CD8-positive, alpha-beta memory T cell (primary cell): ENCODE data around the gene CYP26C1. TPM values are rescaled to one million over a fixed set of nuclear protein-coding genes. Genes with fewer than 3 reads are reported as not detected.

ENCODE experiments used
- CTCF ChIA-PET: fragments of 350-600 bp; sonication (Branson Sonifier 250); formaldehyde crosslinking; loops from one replicate; lab custom pipeline; 2021; ENCODE audit warnings: antibody characterized with exemption; lab: Charles Lee
- POLR2A ChIA-PET: fragments of 350-600 bp; sonication (Branson Sonifier 250); formaldehyde crosslinking; loops from one replicate; lab custom pipeline; 2021; ENCODE audit warnings: antibody characterized with exemption; lab: Charles Lee
- DNase-seq, 5 donors: peaks; one replicate each; pipeline versions ENCODE4 v3.0.0 to v3.0.0-alpha.2; 2020 to 2022; ENCODE audit warnings: mixed read lengths in 1 of 5
- H3K27ac ChIP-seq: one replicate; pipeline ENCODE4 v1.7.0; 2013; ENCODE audit warnings: low read depth, mild to moderate bottlenecking, low read length, moderate library complexity
- H3K27me3 ChIP-seq: 2 replicates; pipeline ENCODE4 v1.7.0; 2013; ENCODE audit warnings: low read length, mild to moderate bottlenecking; ENCODE audit not compliant: insufficient read depth, poor library complexity, severe bottlenecking
- H3K36me3 ChIP-seq: 2 replicates; pipeline ENCODE4 v1.7.0; 2013; ENCODE audit warnings: mild to moderate bottlenecking, low read length, moderate library complexity; ENCODE audit not compliant: insufficient read depth
- H3K4me1 ChIP-seq: 2 replicates; pipeline ENCODE4 v1.7.0; 2013; ENCODE audit warnings: mild to moderate bottlenecking, low read length, moderate library complexity; ENCODE audit not compliant: insufficient read depth
- H3K4me3 ChIP-seq: 2 replicates; pipeline ENCODE4 v1.7.0; 2013; ENCODE audit warnings: mild to moderate bottlenecking, low read length
- H3K9me3 ChIP-seq: 2 replicates; pipeline ENCODE4 v1.7.0; 2013; ENCODE audit warnings: mild to moderate bottlenecking, low read length
- H3K27ac Mint-ChIP-seq, 8 donors: one replicate each; pipeline ENCODE4 v1.8.0; 2020 to 2021; ENCODE audit warnings: mixed read lengths in 8 of 8, mild to moderate bottlenecking in 6 of 8, inconsistent platforms in 3 of 8, moderate library complexity in 3 of 8
- H3K27me3 Mint-ChIP-seq, 2 donors: one replicate each; pipeline ENCODE4 v1.8.0; 2020 to 2021; ENCODE audit warnings: mixed read lengths in 2 of 2, mild to moderate bottlenecking in 1 of 2, moderate library complexity in 1 of 2
- H3K36me3 Mint-ChIP-seq, 3 donors: one replicate each; pipeline ENCODE4 v1.8.0; 2020 to 2021; ENCODE audit warnings: mixed read lengths in 3 of 3, inconsistent platforms in 1 of 3, mild to moderate bottlenecking in 1 of 3
- H3K4me1 Mint-ChIP-seq, 3 donors: one replicate each; pipeline ENCODE4 v1.8.0; 2020 to 2021; ENCODE audit warnings: mixed read lengths in 3 of 3, inconsistent platforms in 1 of 3, mild to moderate bottlenecking in 1 of 3
- H3K4me3 Mint-ChIP-seq, 7 donors: one replicate each; pipeline ENCODE4 v1.8.0; 2020 to 2021; ENCODE audit warnings: mixed read lengths in 7 of 7, mild to moderate bottlenecking in 6 of 7, moderate library complexity in 4 of 7, inconsistent platforms in 2 of 7
- H3K9me3 Mint-ChIP-seq, 5 donors: one replicate each; pipeline ENCODE4 v1.8.0; 2020 to 2022; ENCODE audit warnings: mixed read lengths in 5 of 5, mild to moderate bottlenecking in 3 of 5, moderate library complexity in 2 of 5, inconsistent platforms in 1 of 5
- polyA plus RNA-seq: library from polyadenylated mRNA; unstranded; fragments of 300-500 nt; fragmentation: Illumina TruSeq; gene quantifications from one replicate; pipeline ENCODE4 v1.2.3, GENCODE V29; 2021
- total RNA-seq, 2 experiments: library from RNA; stranded (reverse); gene quantifications; one replicate each; pipeline ENCODE4 v1.2.3, GENCODE V29; 2021

The CYP26C1 gene
- total and polyA plus RNA-seq, 3 experiments from 2014 or later, result not detected

DNA sequence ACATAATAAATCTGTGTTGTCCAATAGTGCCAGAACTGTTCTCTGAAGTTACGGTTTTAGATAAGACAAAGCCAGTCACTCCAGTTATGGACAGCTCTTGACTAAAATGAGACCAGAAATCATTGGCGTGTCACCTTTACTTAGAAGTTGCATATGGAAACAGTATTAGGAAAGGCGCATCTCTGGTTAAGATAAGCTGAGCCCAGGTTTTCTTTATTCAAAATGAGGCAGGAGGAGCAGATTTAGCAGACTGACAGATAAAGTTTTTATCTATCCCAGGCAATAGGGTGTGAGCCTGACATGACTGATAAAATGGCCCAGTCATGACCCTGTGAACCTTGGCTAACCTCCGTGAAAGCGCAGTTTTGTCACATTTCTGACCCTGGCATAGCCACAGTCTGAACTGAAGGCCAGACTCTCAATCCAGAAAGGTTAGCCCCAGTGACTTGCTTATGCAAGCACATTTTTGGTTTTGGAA is 17.3 kb downstream of the CYP26C1 start:
- Histone ChIP-seq H3K27me3 (peaks cover 25% of the 10 kb centered on the region), H3K4me3 (no peak overlapping the region), H3K9me3 (no peaks in the 10 kb centered on the region), H3K27ac (no peak overlapping the region), H3K36me3 (no peaks in the 10 kb centered on the region), H3K4me1 (no peaks in the 10 kb centered on the region)
- POLR2A ChIA-PET, result no interaction called here
- no peak for DNase-seq
- Mint-ChIP-seq H3K27ac (no peak overlapping the region), H3K4me1 (peaks cover 16 to 30% (median 17%) of the 10 kb centered on the region in 3 donors), H3K9me3 (peaks cover 0 to 2% (median 0%) of the 10 kb centered on the region in 5 donors), H3K27me3 (peaks cover 36 to 67% of the 10 kb centered on the region in 2 donors), H3K36me3 (no peaks in the 10 kb centered on the region), H3K4me3 (no peak overlapping the region)
- CTCF ChIA-PET, result interaction anchor here (1.2 kb wide), 1 partner anchor 212 kb away, joined by 3 read pairs; no protein-coding TSS in a partner anchor

DNA sequence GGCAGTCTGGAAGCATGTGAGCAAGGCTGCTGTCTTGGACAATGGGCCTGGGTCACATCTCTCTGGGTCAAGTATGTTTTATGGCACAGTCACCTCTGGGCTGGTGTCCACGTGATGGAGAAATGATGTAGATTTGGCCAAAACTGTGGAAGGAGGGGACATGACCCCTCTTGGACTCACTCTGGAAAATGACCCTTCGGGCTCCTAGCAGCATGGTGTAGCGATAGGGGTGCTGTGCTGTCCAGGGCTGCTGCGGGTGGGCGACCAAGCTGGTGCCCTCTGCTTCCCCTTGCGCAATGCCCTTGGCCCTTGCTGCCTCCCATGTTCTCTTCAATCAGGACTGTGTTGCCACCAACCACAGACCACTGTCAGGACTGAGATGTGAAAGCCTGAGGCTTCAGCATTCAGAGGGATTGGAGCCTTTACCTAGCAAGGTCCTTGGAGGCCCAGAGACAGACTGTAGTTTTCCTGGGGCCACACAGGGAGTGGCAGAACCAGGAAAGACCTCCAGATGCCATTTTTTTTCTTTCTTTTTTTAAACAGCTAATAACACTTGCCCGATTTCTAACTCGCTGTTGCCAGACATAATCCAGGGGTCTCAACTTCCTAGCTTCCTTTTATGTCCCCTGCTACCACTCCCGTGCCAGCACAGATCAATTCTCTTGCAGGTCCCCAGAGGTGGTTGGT is 19.2 kb downstream of the CYP26C1 start:
- peaks cover 27 to 56% of the 10 kb centered on the region in 2 donors for H3K27me3 Mint-ChIP-seq
- H3K36me3 Mint-ChIP-seq, result no peaks in the 10 kb centered on the region
- no peak overlapping the region for H3K27ac ChIP-seq
- no peak overlapping the region for H3K4me3 ChIP-seq
- H3K27me3 ChIP-seq, result peaks cover 13% of the 10 kb centered on the region
- no peaks in the 10 kb centered on the region for H3K36me3 ChIP-seq
- no peak for DNase-seq
- peak overlapping the region in 5 of 7 donors; percentile 29 to 70 (median 46) for H3K4me3 Mint-ChIP-seq
- H3K27ac Mint-ChIP-seq, result no peak overlapping the region
- H3K9me3 ChIP-seq, result no peaks in the 10 kb centered on the region
- ChIA-PET POLR2A (no interaction called here), CTCF (interaction anchor here (0.8 to 1.6 kb wide), 3 partner anchors 9 to 273 kb away, joined by 3 to 5 read pairs (median 4); no protein-coding TSS in a partner anchor)
- H3K4me1 ChIP-seq, result no peaks in the 10 kb centered on the region
- H3K4me1 Mint-ChIP-seq, result peaks cover 11 to 14% (median 11%) of the 10 kb centered on the region in 3 donors
- no peaks in the 10 kb centered on the region for H3K9me3 Mint-ChIP-seq

DNA sequence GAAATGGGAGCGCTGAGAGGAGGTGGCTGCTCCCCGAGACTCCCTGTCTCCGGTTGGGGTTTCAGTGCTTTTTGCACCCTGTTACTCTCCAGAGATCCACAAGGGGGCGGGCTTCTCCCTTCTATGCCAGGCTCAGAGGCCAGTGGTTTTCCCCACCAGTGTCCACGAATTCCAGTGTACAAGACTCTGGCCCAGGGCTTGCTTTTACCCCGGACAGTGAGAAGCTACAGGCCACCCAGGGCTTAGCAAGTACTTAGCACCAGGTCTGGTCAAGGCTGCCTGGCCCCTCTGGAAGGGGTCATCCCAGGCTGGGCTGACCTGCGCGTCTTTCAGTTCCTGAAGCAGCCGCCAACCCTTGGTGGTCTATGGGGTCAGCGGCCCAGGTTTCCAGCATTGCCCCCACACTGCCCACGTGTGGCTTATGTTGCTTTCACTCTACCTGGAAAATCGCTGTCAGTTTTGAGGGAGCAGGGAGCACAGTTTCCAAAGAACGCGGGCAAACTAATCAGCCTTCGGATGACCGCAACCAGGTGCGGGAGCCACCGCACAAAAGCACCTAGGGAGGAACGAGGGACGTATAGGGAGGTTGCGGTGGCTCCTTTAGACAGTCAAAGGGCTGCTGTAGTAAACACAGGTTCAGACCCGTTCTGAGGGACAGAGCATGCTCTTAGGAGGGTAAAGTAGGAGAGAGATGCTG is 19.9 kb downstream of the CYP26C1 start:
- Histone ChIP-seq H3K27ac (no peak overlapping the region), H3K27me3 (peaks cover 13% of the 10 kb centered on the region), H3K9me3 (no peaks in the 10 kb centered on the region), H3K36me3 (no peaks in the 10 kb centered on the region), H3K4me3 (no peak overlapping the region), H3K4me1 (no peaks in the 10 kb centered on the region)
- Mint-ChIP-seq H3K9me3 (no peaks in the 10 kb centered on the region), H3K27me3 (peaks cover 23 to 50% of the 10 kb centered on the region in 2 donors), H3K27ac (no peak overlapping the region), H3K4me1 (peaks cover 7 to 8% (median 7%) of the 10 kb centered on the region in 3 donors), H3K4me3 (peak overlapping the region in 5 of 7 donors; percentile 29 to 70 (median 46)), H3K36me3 (no peaks in the 10 kb centered on the region)
- DNase-seq, result peak; percentile 26 to 56 (median 26)
- POLR2A ChIA-PET, result no interaction called here
- CTCF ChIA-PET, result interaction anchor here (0.8 to 1.3 kb wide), 3 partner anchors 10 to 210 kb away, joined by 3 to 5 read pairs (median 4); no protein-coding TSS in a partner anchor

DNA sequence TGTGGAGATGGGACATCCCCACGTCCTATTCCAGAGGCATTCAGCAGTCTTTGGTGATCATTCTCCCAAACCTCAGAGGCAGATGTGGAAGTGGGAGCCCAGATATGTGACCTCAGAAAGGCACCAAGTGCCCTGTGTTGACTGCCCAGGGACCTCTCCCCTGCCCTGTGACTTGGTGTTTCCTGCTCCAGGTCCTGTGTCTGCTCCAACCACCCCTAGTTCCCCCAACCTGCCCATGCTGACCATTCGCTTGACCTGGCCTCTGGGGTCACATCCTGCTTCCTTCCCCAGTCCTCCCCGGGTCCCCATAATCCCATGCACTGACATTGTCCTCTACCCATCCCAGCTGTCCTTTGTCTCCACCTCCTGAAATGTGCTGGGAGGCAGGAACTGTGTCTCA is 20.7 kb downstream of the CYP26C1 start:
- H3K27ac ChIP-seq, result no peak overlapping the region
- H3K27me3 ChIP-seq, result peaks cover 13% of the 10 kb centered on the region
- ChIA-PET CTCF (interaction anchor here (0.8 to 1.0 kb wide), 2 partner anchors 20 to 209 kb away, joined by 3 to 4 read pairs; partner anchors contain the start of gene CYP26C1), POLR2A (no interaction called here)
- Mint-ChIP-seq H3K4me3 (no peak overlapping the region), H3K9me3 (no peaks in the 10 kb centered on the region), H3K36me3 (no peaks in the 10 kb centered on the region), H3K27ac (no peak overlapping the region), H3K27me3 (peaks cover 17 to 42% of the 10 kb centered on the region in 2 donors), H3K4me1 (peaks cover 3 to 6% (median 3%) of the 10 kb centered on the region in 3 donors)
- H3K4me3 ChIP-seq, result no peak overlapping the region
- H3K36me3 ChIP-seq, result no peaks in the 10 kb centered on the region
- no peak for DNase-seq
- H3K4me1 ChIP-seq, result no peaks in the 10 kb centered on the region
- H3K9me3 ChIP-seq, result no peaks in the 10 kb centered on the region

DNA sequence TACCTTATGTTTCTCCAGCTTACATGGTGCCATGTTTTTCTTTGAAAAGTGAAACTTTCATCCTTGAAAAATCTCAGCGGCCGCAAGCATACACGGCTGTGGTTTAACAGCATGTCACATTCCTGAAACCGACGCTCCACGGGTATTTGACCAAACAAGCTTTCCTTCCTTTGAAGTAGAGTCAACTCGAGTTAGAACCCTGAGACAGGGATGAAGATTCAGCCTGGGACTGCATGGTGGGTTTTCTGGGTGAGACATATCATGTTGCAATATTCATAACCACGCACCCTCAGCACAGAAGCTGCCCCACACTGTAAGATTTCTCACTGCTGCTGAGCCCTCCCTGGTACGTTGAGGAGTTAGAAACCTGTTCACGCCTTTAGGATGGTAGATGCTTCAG is 21.2 kb downstream of the CYP26C1 start:
- H3K36me3 ChIP-seq, result no peaks in the 10 kb centered on the region
- H3K27ac ChIP-seq, result no peak overlapping the region
- H3K27me3 Mint-ChIP-seq, result peaks cover 15 to 37% of the 10 kb centered on the region in 2 donors
- H3K27ac Mint-ChIP-seq, result no peak overlapping the region
- POLR2A ChIA-PET, result no interaction called here
- no peak overlapping the region for H3K4me3 Mint-ChIP-seq
- no peaks in the 10 kb centered on the region for H3K9me3 ChIP-seq
- H3K9me3 Mint-ChIP-seq, result no peaks in the 10 kb centered on the region
- peaks cover 13% of the 10 kb centered on the region for H3K27me3 ChIP-seq
- H3K4me1 Mint-ChIP-seq, result peaks cover 3 to 6% (median 3%) of the 10 kb centered on the region in 3 donors
- CTCF ChIA-PET, result interaction anchor here (0.8 kb wide), 2 partner anchors 21 to 564 kb away, joined by 3 read pairs; partner anchors contain the start of gene CYP26C1
- DNase-seq, result no peak
- H3K4me1 ChIP-seq, result no peaks in the 10 kb centered on the region
- no peaks in the 10 kb centered on the region for H3K36me3 Mint-ChIP-seq
- no peak overlapping the region for H3K4me3 ChIP-seq

DNA sequence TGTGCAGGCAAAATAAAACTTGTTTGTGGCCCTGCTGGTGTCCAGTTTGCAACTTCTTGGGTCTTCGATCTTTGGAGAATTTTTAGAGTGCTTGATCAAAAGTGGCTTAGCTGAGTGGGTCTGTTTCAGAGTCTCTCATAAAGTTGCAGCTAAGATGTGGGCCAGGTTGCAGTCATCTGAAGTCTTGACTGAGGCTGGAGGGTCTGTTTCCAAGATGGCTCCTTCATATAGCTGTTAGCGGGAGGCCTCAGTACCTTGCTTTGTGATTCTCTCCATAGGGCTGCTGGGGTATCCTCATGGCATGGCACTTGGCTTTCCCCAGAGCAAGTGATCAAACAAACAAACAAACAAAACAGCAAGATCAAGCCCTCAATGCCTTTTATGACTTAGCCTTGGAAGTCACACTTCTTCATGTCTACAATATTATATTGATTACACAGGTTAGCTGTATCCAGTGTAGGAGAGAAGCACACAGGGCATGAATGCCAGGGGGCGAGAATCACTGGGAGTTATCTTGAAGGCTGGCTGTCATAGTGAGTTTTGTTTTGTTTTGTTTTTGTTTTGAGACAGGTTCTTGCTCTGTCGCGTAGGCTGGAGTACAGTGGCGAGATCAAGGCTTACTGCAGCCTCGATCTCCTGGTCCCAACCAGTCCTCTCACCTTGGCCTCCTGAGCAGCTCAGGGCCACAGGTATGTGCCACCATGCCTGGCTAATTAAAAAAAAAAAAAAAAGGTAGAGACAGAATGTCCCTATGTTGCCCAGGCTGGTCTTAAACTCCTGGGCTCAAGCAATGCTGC is 23.3 kb downstream of the CYP26C1 start:
- H3K4me3 Mint-ChIP-seq, result no peak overlapping the region
- Histone ChIP-seq H3K9me3 (no peaks in the 10 kb centered on the region), H3K36me3 (no peaks in the 10 kb centered on the region), H3K4me1 (no peaks in the 10 kb centered on the region), H3K4me3 (no peak overlapping the region), H3K27ac (no peak overlapping the region), H3K27me3 (peaks cover 13% of the 10 kb centered on the region)
- H3K36me3 Mint-ChIP-seq, result no peaks in the 10 kb centered on the region
- ChIA-PET CTCF (no interaction called here), POLR2A (no interaction called here)
- peaks cover 18 to 31% of the 10 kb centered on the region in 2 donors for H3K27me3 Mint-ChIP-seq
- no peaks in the 10 kb centered on the region for H3K9me3 Mint-ChIP-seq
- no peak for DNase-seq
- H3K27ac Mint-ChIP-seq, result no peak overlapping the region
- H3K4me1 Mint-ChIP-seq, result peaks cover 3 to 6% (median 3%) of the 10 kb centered on the region in 3 donors

DNA sequence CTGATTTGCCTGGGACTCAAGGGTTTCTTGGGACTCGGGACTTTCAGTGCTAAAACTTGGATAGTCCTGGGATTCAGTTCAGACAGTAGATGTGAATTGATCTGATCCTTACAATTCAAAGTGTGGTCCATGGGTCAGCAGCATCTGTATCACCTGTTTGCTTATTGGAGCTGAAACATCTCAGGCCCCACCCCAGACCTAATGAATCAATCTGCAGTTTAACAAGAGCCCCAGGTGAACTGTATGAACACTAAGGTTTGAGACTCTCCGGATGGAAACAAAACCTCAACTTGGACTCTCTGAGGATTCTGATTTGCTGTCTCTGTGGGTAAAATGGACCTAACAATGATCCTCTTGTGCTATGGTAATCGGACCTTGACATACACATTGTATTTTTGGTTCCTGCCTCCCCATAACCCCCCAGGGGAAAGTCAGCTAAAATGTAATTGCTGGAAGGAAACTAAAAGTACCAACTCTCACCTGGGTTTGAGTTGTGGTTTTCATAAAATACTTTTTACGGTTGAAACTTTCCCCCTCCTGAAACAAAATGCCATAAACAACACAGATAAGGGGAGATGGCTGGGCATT is 24.8 kb downstream of the CYP26C1 start:
- H3K27me3 Mint-ChIP-seq, result peaks cover 11 to 25% of the 10 kb centered on the region in 2 donors
- no peak overlapping the region for H3K4me3 Mint-ChIP-seq
- H3K9me3 ChIP-seq, result no peaks in the 10 kb centered on the region
- ChIA-PET POLR2A (no interaction called here), CTCF (no interaction called here)
- H3K9me3 Mint-ChIP-seq, result no peaks in the 10 kb centered on the region
- no peaks in the 10 kb centered on the region for H3K36me3 Mint-ChIP-seq
- H3K27ac ChIP-seq, result no peak overlapping the region
- no peaks in the 10 kb centered on the region for H3K4me1 Mint-ChIP-seq
- peaks cover 8% of the 10 kb centered on the region for H3K27me3 ChIP-seq
- H3K36me3 ChIP-seq, result no peaks in the 10 kb centered on the region
- no peak overlapping the region for H3K4me3 ChIP-seq
- H3K4me1 ChIP-seq, result no peaks in the 10 kb centered on the region
- no peak overlapping the region for H3K27ac Mint-ChIP-seq
- no peak for DNase-seq
